Loucy (cell line): ENCODE data around the gene CRACR2A.

Source experiments
- H2AFZ ChIP-seq: fragments of 200-600 bp; sonication (generic); 2 replicates; pipeline ENCODE4 v1.6.0; 2016; ENCODE audit warnings: antibody characterized with exemption, mild to moderate bottlenecking, low read length, moderate library complexity
- H3F3A ChIP-seq: fragments of 200-600 bp; 2 replicates; pipeline ENCODE4 v1.6.0; 2016; ENCODE audit warnings: antibody characterized with exemption, low read depth, mild to moderate bottlenecking
- H3K27me3 ChIP-seq: fragments of 200-600 bp; sonication (generic); 2 replicates; pipeline ENCODE4 v1.6.1; 2014; ENCODE audit warnings: low read length, mild to moderate bottlenecking; ENCODE audit not compliant: insufficient read depth, poor library complexity, severe bottlenecking
- H3K36me3 ChIP-seq: fragments of 200-600 bp; sonication (generic); 2 replicates; pipeline ENCODE4 v1.6.1; 2016; ENCODE audit warnings: low read length; ENCODE audit not compliant: insufficient read depth
- H3K4me1 ChIP-seq: fragments of 200-600 bp; sonication (generic); 2 replicates; pipeline ENCODE4 v1.5.1; 2014; ENCODE audit warnings: low read length, mild to moderate bottlenecking; ENCODE audit not compliant: insufficient read depth, poor library complexity, severe bottlenecking
- H3K4me2 ChIP-seq: fragments of 200-600 bp; sonication (generic); 2 replicates; pipeline ENCODE4 v1.6.0; 2014; ENCODE audit warnings: antibody characterized with exemption, low read length, low read depth, mild to moderate bottlenecking; ENCODE audit not compliant: poor library complexity, severe bottlenecking
- H3K4me3 ChIP-seq: fragments of 200-600 bp; sonication (generic); 2 replicates; pipeline ENCODE4 v1.5.1; 2014; ENCODE audit warnings: low read length, mild to moderate bottlenecking, mixed read lengths; ENCODE audit not compliant: poor library complexity, severe bottlenecking
- H3K79me2 ChIP-seq: fragments of 200-600 bp; sonication (generic); 2 replicates; pipeline ENCODE4 v1.6.1; 2014; ENCODE audit warnings: low read length; ENCODE audit not compliant: insufficient read depth
- H3K9ac ChIP-seq: fragments of 200-600 bp; sonication (generic); 2 replicates; pipeline ENCODE4 v1.6.0; 2014; ENCODE audit warnings: mild to moderate bottlenecking, low read depth, low read length, moderate library complexity; ENCODE audit not compliant: poor library complexity, severe bottlenecking
- H3K9me2 ChIP-seq: fragments of 200-600 bp; sonication (generic); replicated peaks from 2 replicates; pipeline ENCODE4 v1.6.1; 2016; ENCODE audit warnings: low read depth, low read length, mixed read lengths
- H3K9me3 ChIP-seq: fragments of 200-600 bp; sonication (generic); 2 replicates; pipeline ENCODE4 v1.6.1; 2014; ENCODE audit warnings: mild to moderate bottlenecking, antibody characterized with exemption, low read length, low read depth; ENCODE audit not compliant: insufficient read depth
- H4K20me1 ChIP-seq: fragments of 200-600 bp; sonication (generic); 2 replicates; pipeline ENCODE4 v1.6.0; 2014; ENCODE audit warnings: antibody characterized with exemption, low read length, mild to moderate bottlenecking; ENCODE audit not compliant: insufficient read depth, poor library complexity, severe bottlenecking
- CTCF ChIP-seq: fragments of 200-600 bp; sonication (generic); conservative IDR thresholded peaks from 2 replicates; pipeline ENCODE4 v1.5.1; 2014; ENCODE audit warnings: mild to moderate bottlenecking, antibody characterized with exemption, low read length
- EZH2phosphoT487 ChIP-seq: fragments of 200-600 bp; IDR thresholded peaks from 2 replicates; pipeline ENCODE4 v1.6.1; 2018; ENCODE audit warnings: antibody characterized with exemption, mild to moderate bottlenecking, moderate library complexity, borderline replicate concordance

CRACR2A gene

GRCh38 chr12:3669594-3669993 is 83.3 kb downstream of the CRACR2A start:
- no peaks in the 10 kb centered on the region for H3F3A ChIP-seq
- H3K4me1 ChIP-seq, result peaks cover 5% of the 10 kb centered on the region
- no peak overlapping the region for H2AFZ ChIP-seq
- H3K4me3 ChIP-seq, result no peak overlapping the region
- no peak overlapping the region for H3K9ac ChIP-seq
- H4K20me1 ChIP-seq, result no peaks in the 10 kb centered on the region
- no peaks in the 10 kb centered on the region for H3K79me2 ChIP-seq
- H3K9me3 ChIP-seq, result no peaks in the 10 kb centered on the region
- H3K4me2 ChIP-seq, result no peak overlapping the region
- H3K9me2 ChIP-seq, result no peaks in the 10 kb centered on the region
- peaks cover 79% of the 10 kb centered on the region; the same call in 1 of the 2 replicates for H3K36me3 ChIP-seq
- no peak for TF ChIP-seq EZH2phosphoT487
- TF ChIP-seq CTCF, result no peak
- no peaks in the 10 kb centered on the region for H3K27me3 ChIP-seq

DNA sequence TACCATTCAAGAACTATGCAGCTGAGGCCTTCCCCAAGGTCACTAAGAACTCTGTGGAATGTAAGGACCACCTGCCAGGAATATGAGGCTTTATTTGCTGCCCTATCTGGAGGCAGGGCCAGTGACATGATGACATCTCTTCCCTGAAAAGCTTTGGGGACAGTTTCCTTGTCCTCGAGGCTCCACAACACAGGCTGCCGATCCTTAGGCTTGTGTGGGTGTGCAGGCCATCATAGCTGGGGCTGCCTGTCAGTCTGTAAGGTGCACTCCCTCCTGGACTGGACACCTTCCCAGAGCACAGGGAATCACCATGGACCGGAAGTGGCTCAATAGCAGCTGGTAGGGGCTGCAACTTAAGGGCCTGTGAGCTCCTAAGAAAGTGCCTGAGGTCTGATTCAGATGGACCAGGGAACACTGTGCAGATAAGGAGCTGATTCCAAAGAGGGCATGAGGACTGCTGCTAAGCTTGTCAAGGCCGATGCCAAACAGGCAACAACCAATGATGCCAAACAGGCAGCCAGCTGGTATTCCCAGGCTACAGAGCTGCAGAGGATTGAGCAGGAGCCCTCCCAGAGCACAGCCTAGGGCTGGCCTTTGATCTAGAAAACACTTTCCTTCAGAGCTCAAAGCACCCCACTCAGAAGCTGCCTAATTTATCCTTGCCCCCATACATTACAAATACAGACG is 84.3 kb downstream of the CRACR2A start:
- Histone ChIP-seq H3K4me2 (no peak overlapping the region), H3K4me3 (no peak overlapping the region), H3K9ac (no peak overlapping the region), H3K27me3 (no peaks in the 10 kb centered on the region), H3K9me3 (no peaks in the 10 kb centered on the region), H4K20me1 (no peaks in the 10 kb centered on the region), H3K9me2 (no peaks in the 10 kb centered on the region), H3K79me2 (no peaks in the 10 kb centered on the region), H3K36me3 (peaks cover 76% of the 10 kb centered on the region; the same call in 1 of the 2 replicates), H3K4me1 (peaks cover 5% of the 10 kb centered on the region), H3F3A (no peaks in the 10 kb centered on the region), H2AFZ (no peak overlapping the region)
- no peak for TF ChIP-seq CTCF
- no peak for TF ChIP-seq EZH2phosphoT487

DNA sequence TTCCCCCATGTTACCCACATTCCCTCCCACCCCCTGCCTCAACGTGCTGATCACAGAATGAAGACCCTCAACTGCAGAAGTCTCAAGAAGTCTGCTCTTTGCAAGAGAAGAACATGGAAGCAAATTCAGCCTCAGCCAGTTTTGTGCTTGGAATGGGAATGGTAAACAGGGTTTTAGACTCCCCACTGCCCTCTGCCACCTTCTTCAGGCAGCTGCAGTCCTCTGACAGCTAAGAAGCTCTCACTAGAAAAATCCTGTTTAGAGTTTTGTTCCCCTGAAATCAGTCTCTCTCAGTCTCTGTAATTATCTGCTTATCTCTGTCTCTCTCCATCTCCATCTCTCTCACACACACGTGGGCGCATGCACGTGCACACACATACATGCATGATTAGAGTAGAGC is 85.4 kb downstream of the CRACR2A start:
- Histone ChIP-seq H3F3A (no peaks in the 10 kb centered on the region), H3K4me2 (no peak overlapping the region), H2AFZ (no peak overlapping the region), H3K9me2 (no peaks in the 10 kb centered on the region), H3K4me3 (no peak overlapping the region), H3K9me3 (no peaks in the 10 kb centered on the region), H3K4me1 (peaks cover 5% of the 10 kb centered on the region), H3K36me3 (peaks cover 70% of the 10 kb centered on the region; the same call in 1 of the 2 replicates), H3K9ac (no peak overlapping the region), H3K27me3 (no peaks in the 10 kb centered on the region), H4K20me1 (no peaks in the 10 kb centered on the region), H3K79me2 (no peaks in the 10 kb centered on the region)
- TF ChIP-seq EZH2phosphoT487 (no peak), CTCF (no peak)
